Measurements from ENCODE around the gene SLC15A1.
"Not testable (repeated sequence)": the region's sequence is repeated elsewhere in the genome, so short reads cannot be mapped to it uniquely, and the experiment has no call there.

The SLC15A1 gene

GRCh38 chr13:98651744-98652143 lies 100.7 kb downstream of the SLC15A1 start:
- DNase-seq, result no peak

GRCh38 chr13:98650396-98651107 lies 101.9 kb downstream of the SLC15A1 start:
- DNase-seq, result no peak

GRCh38 chr13:98649861-98650260 lies 102.6 kb downstream of the SLC15A1 start:
- DNase-seq, result no peak

GRCh38 chr13:98648686-98649085 lies 103.8 kb downstream of the SLC15A1 start:
- no peak for DNase-seq

GRCh38 chr13:98648141-98648540 lies 104.3 kb downstream of the SLC15A1 start:
- DNase-seq, result no peak

- DNase-seq, result no peak
Observed at GRCh38 chr13:98647121-98647520, 105.4 kb downstream of the SLC15A1 start.

GRCh38 chr13:98643479-98643878 lies 109.0 kb downstream of the SLC15A1 start:
- DNase-seq, result no peak

- DNase-seq, result no peak
Observed at GRCh38 chr13:98641075-98641474, 111.4 kb downstream of the SLC15A1 start.

GRCh38 chr13:98639785-98640184 lies 112.7 kb downstream of the SLC15A1 start:
- not testable (repeated sequence) for DNase-seq

- DNase-seq, result not testable (repeated sequence)
Observed at GRCh38 chr13:98638352-98638751, 114.1 kb downstream of the SLC15A1 start.
